Measurements from ENCODE around the gene EMC6. TPM values are rescaled to one million over a fixed set of nuclear protein-coding genes. Genes with fewer than 3 reads are reported as not detected.

The EMC6 gene
- polyA plus RNA-seq, 1 of the 3 experiments (the other 2 are of a cell fraction) = 56.6 TPM

DNA sequence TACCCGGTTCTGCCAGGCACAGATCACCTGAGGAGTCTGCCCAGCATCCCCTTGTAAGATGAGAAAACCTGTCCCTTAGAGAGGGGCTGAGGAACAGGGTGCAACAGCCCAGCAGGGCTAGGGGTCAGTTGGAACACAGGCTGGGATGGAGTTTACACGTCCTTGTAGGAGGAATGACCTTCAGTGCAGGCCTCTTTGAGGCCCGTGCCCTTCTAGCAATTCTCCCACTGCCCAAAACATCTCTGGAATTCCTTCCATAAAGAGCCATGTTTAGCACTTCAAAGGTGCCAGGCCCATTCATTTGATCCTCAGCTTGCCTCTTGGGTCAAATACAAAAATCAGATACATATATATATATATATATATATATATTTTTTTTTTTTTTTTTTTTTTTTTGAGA lies 27.6 kb upstream of the EMC6 start:
- Histone ChIP-seq H3K9me2 (no peaks in the 10 kb centered on the region), H3K27ac (ENCODE audit: low read depth in 2 of 2, low read length in 1 of 2) (no peak overlapping the region), H2AFZ (ENCODE audit: low read depth) (no peak overlapping the region), H4K20me1 (ENCODE audit: insufficient read depth) (no peaks in the 10 kb centered on the region), H3K9me3 (no peaks in the 10 kb centered on the region), H3F3A (replicated peaks; ENCODE audit: insufficient read depth) (no peaks in the 10 kb centered on the region), H3K4me2 (no peak overlapping the region), H3K79me2 (ENCODE audit: insufficient read depth) (no peaks in the 10 kb centered on the region), H3K27me3 (ENCODE audit: insufficient read depth) (no peaks in the 10 kb centered on the region), H3K4me1 (ENCODE audit: control insufficient read depth in 1 of 2, insufficient read depth in 2 of 2, low read depth in 1 of 2, low read length in 1 of 2) (peaks cover 0 to 3% of the 10 kb centered on the region in 2 experiments; a peak in 1 of 4 replicates), H3K4me3 (ENCODE audit: low read depth in 2 of 2, low read length in 1 of 2) (no peak overlapping the region), H3K9ac (no peak overlapping the region), H3K36me3 (replicated peaks in 1 of 2; ENCODE audit: control insufficient read depth in 1 of 2, insufficient read depth in 2 of 2, low read length in 1 of 2) (no peaks in the 10 kb centered on the region)
- DNase-seq = no peak
- WGBS (ENCODE audit: low lambda C conversion rate) = 94% methylated on average over 3 of the region's 3 CpGs
- TF ChIP-seq NFIC (IDR thresholded peaks at IDR 0.05; ENCODE audit: borderline replicate concordance) (no peak), RXRA (IDR thresholded peaks at IDR 0.05; ENCODE audit: borderline replicate concordance, low read depth) (no peak), GATA2 (CRISPR knock-in tag; IDR thresholded peaks at IDR 0.05) (no peak), JUND (IDR thresholded peaks at IDR 0.05) (no peak)
- CTCF ChIA-PET = interaction anchor here (1.5 kb wide), 1 partner anchor 42 kb away, joined by 3 read pairs; no protein-coding TSS in a partner anchor
- POLR2A ChIA-PET = no interaction called here

DNA sequence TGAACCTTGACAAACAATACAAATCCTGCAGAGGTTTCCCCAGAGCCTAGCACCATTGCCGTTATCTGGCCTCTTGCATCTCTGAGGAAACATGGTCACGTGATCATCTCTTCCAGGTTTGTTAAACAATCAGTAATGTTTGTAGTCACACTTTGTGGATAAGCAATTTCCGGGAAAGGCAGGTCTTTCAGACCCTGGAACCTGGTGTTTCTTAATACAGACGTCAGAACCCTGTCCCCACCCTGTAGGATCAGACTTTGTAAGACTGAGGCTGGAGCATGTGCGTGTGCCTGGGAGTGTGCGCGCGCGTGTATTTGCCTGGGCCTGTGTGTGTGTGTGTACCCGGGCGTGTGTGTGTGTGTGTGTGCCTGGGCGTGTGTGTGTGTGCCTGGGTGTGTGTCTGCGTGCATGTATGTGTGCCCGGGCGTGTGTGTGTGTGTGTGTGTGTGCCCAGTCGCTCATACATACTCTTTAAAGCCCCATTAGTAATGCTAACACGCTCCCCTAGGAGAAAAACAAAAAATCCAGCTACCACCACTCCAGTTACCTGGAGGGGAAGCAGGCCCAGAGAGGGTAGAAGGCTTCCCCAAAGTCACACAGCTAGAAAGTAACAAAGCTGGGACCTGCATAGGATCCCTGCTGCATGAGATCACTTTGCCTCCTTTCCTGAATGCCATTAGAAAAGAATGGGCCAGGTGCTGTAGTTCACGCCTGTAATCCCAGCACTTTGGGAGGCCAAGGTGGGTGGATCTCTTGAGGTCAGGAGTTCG lies 26.7 kb upstream of the EMC6 start:
- H3K79me2 ChIP-seq (ENCODE audit: insufficient read depth) = no peaks in the 10 kb centered on the region
- no peaks in the 10 kb centered on the region for H4K20me1 ChIP-seq (ENCODE audit: insufficient read depth)
- no peak for DNase-seq
- no peak overlapping the region for H3K27ac ChIP-seq (ENCODE audit: low read depth in 2 of 2, low read length in 1 of 2)
- CTCF ChIA-PET = interaction anchor here (1.0 to 1.5 kb wide), 3 partner anchors 41 to 106 kb away, joined by 3 read pairs; no protein-coding TSS in a partner anchor
- no peak overlapping the region for H2AFZ ChIP-seq (ENCODE audit: low read depth)
- no peaks in the 10 kb centered on the region for H3F3A ChIP-seq (replicated peaks; ENCODE audit: insufficient read depth)
- TF ChIP-seq SMC3 (IDR thresholded peaks at IDR 0.05; ENCODE audit: low read depth, low read length) (no peak), TAF1 (IDR thresholded peaks at IDR 0.05; ENCODE audit: borderline replicate concordance, low read depth, low read length) (no peak), TEAD4 (IDR thresholded peaks at IDR 0.05; ENCODE audit: borderline replicate concordance, insufficient read depth) (no peak), RXRA (IDR thresholded peaks at IDR 0.05; ENCODE audit: borderline replicate concordance, low read depth) (no peak), GATA2 (CRISPR knock-in tag; IDR thresholded peaks at IDR 0.05) (no peak), TCF12 (IDR thresholded peaks at IDR 0.05) (no peak), EP300 (IDR thresholded peaks at IDR 0.05; ENCODE audit: borderline replicate concordance in 1 of 2, low read depth in 1 of 2, low read length in 1 of 2) (no peak), ELF1 (IDR thresholded peaks at IDR 0.05) (no peak), SIN3A (IDR thresholded peaks at IDR 0.05; ENCODE audit: borderline replicate concordance, low read depth, low read length) (no peak), FOSL2 (IDR thresholded peaks at IDR 0.05; ENCODE audit: borderline replicate concordance, low read depth) (no peak), NRF1 (IDR thresholded peaks at IDR 0.05; ENCODE audit: low read depth, low read length) (no peak), CTCF (IDR thresholded peaks at IDR 0.05) (no peak), RAD21 (IDR thresholded peaks at IDR 0.05; ENCODE audit: low read length) (no peak), YY1 (IDR thresholded peaks at IDR 0.05; ENCODE audit: low read depth) (no peak), MAX (IDR thresholded peaks at IDR 0.05; ENCODE audit: low read depth) (no peak), JUND (IDR thresholded peaks at IDR 0.05) (no peak), POLR2AphosphoS5 (IDR thresholded peaks at IDR 0.05; ENCODE audit: low read depth, low read length) (no peak), NFIC (IDR thresholded peaks at IDR 0.05; ENCODE audit: borderline replicate concordance) (no peak)
- TF ChIP-seq, protein P1, sequence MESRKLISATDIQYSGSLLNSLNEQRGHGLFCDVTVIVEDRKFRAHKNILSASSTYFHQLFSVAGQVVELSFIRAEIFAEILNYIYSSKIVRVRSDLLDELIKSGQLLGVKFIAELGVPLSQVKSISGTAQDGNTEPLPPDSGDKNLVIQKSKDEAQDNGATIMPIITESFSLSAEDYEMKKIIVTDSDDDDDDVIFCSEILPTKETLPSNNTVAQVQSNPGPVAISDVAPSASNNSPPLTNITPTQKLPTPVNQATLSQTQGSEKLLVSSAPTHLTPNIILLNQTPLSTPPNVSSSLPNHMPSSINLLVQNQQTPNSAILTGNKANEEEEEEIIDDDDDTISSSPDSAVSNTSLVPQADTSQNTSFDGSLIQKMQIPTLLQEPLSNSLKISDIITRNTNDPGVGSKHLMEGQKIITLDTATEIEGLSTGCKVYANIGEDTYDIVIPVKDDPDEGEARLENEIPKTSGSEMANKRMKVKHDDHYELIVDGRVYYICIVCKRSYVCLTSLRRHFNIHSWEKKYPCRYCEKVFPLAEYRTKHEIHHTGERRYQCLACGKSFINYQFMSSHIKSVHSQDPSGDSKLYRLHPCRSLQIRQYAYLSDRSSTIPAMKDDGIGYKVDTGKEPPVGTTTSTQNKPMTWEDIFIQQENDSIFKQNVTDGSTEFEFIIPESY (IDR thresholded peaks at IDR 0.05; ENCODE audit: borderline replicate concordance, low read depth) = no peak
- H3K4me3 ChIP-seq (ENCODE audit: low read depth in 2 of 2, low read length in 1 of 2) = no peak overlapping the region
- no peaks in the 10 kb centered on the region for H3K9me3 ChIP-seq
- POLR2A ChIA-PET = no interaction called here
- H3K9me2 ChIP-seq = no peaks in the 10 kb centered on the region
- H3K4me1 ChIP-seq (ENCODE audit: control insufficient read depth in 1 of 2, insufficient read depth in 2 of 2, low read depth in 1 of 2, low read length in 1 of 2) = peaks cover 0 to 3% of the 10 kb centered on the region in 2 experiments; a peak in 1 of 4 replicates
- H3K4me2 ChIP-seq = no peak overlapping the region
- no peaks in the 10 kb centered on the region for H3K27me3 ChIP-seq (ENCODE audit: insufficient read depth)
- no peaks in the 10 kb centered on the region for H3K36me3 ChIP-seq (replicated peaks in 1 of 2; ENCODE audit: control insufficient read depth in 1 of 2, insufficient read depth in 2 of 2, low read length in 1 of 2)
- WGBS (ENCODE audit: low lambda C conversion rate) = 71% methylated on average over 18 of the region's 19 CpGs
- H3K9ac ChIP-seq = no peak overlapping the region

Measured in SK-N-SH (cell line).